ENCODE measurements around the gene ATF4. TPM values are rescaled to one million over a fixed set of nuclear protein-coding genes. Genes with fewer than 3 reads are reported as not detected.

Gene ATF4
- total RNA-seq, 1 experiment from 2014 or later = 372 TPM

DNA sequence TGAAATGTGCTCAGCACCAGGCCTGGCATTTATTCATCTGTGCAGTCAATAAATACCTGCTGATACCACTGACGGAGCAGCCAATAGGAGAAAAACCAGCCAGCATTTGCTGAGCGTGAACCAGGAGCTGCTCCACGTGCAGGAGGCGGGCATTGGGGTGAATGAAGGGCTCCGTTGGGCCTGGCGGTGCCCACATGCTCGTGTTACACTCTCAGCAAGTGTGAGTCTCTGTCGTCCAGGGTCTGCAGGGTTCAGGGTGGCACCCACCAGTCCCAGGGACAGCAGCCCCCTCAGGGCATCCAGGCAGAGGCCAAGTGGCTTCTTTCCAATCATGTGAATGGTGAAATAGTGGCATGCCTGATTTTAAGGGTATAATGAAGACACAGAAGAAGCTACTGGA is 16.3 kb downstream of the ATF4 start:
- Mint-ChIP-seq H3K9me3 (ENCODE audit: low read depth, unreplicated experiment) (no peaks in the 10 kb centered on the region), H3K4me1 (ENCODE audit: low read depth, unreplicated experiment) (peaks cover 6% of the 10 kb centered on the region), H3K27ac (ENCODE audit: unreplicated experiment) (no peak overlapping the region), H3K27me3 (ENCODE audit: unreplicated experiment) (peaks cover 18% of the 10 kb centered on the region), H3K4me3 (ENCODE audit: low read depth, unreplicated experiment) (no peak overlapping the region), H3K36me3 (ENCODE audit: insufficient read depth, unreplicated experiment) (peaks cover 17% of the 10 kb centered on the region)
- no peak for TF ChIP-seq CTCF (IDR thresholded peaks at IDR 0.05; ENCODE audit: unreplicated experiment)
- intact Hi-C loops (cut with micrococcal nuclease; ENCODE audit: unreplicated experiment) = loop anchor here (5.0 kb wide), 1 partner anchor 501 kb away; no protein-coding TSS in a partner anchor
- DNase-seq = no peak
- CTCF ChIA-PET = interaction anchor here (0.6 kb wide), 1 partner anchor 622 kb away, joined by 3 read pairs; no protein-coding TSS in a partner anchor
- no TSS peak for BruUV-seq (replicated peaks)

DNA sequence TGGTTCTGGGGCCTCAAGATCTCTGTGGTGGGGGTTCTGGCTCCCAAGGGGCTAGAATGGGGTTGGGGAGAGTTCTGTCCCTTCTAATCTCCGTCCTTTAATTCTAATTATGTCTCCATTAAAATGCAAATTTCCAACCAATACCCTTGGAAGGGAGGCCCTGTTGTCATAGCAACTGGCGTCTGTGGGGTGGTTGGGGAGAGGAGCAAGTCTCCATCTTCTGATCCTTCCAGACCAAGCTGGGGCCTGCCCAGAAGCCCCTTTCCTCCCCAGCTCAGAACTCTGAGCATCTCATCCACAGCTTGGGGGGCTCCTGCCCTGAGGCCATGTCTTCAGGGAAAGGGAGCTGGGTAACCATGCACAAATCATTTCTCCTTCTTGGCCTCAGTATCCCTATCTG is 17.6 kb downstream of the ATF4 start:
- BruUV-seq (replicated peaks) = no TSS peak
- no peak overlapping the region for H3K4me3 Mint-ChIP-seq (ENCODE audit: low read depth, unreplicated experiment)
- H3K4me1 Mint-ChIP-seq (ENCODE audit: low read depth, unreplicated experiment) = no peaks in the 10 kb centered on the region
- H3K27ac Mint-ChIP-seq (ENCODE audit: unreplicated experiment) = no peak overlapping the region
- peaks cover 5% of the 10 kb centered on the region for H3K36me3 Mint-ChIP-seq (ENCODE audit: insufficient read depth, unreplicated experiment)
- intact Hi-C loops (cut with micrococcal nuclease; ENCODE audit: unreplicated experiment) = loop anchor here (5.0 kb wide), 1 partner anchor 499 kb away; no protein-coding TSS in a partner anchor
- H3K9me3 Mint-ChIP-seq (ENCODE audit: low read depth, unreplicated experiment) = no peaks in the 10 kb centered on the region
- CTCF ChIA-PET = no interaction called here
- no peak for TF ChIP-seq CTCF (IDR thresholded peaks at IDR 0.05; ENCODE audit: unreplicated experiment)
- no peak for DNase-seq
- peaks cover 27% of the 10 kb centered on the region for H3K27me3 Mint-ChIP-seq (ENCODE audit: unreplicated experiment)

DNA sequence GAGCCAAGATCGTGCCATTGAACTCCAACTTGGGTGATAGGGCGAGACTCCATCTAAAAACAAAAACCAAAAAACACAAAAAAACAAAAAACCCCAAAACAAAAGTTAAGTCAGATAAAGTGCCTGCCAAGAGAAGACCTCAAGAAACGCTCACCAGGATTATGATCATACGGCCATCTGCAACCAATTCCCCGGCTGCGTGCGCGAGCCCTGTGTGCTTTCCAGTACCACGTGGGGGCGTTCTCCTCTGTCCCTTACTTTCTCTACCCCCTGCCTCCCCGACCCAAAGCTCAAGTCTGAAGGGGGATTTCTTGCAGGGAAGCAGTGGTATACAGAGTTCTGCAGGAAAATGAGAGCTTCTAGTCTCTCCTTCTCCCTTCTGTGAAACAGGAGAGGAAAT is 22.7 kb downstream of the ATF4 start:
- no TSS peak for BruUV-seq (replicated peaks)
- no peak overlapping the region for H3K27ac Mint-ChIP-seq (ENCODE audit: unreplicated experiment)
- H3K4me1 Mint-ChIP-seq (ENCODE audit: low read depth, unreplicated experiment) = peaks cover 9% of the 10 kb centered on the region
- no peak overlapping the region for H3K4me3 Mint-ChIP-seq (ENCODE audit: low read depth, unreplicated experiment)
- peaks cover 74% of the 10 kb centered on the region for H3K27me3 Mint-ChIP-seq (ENCODE audit: unreplicated experiment)
- H3K36me3 Mint-ChIP-seq (ENCODE audit: insufficient read depth, unreplicated experiment) = no peaks in the 10 kb centered on the region
- intact Hi-C loops (cut with micrococcal nuclease; ENCODE audit: unreplicated experiment) = loop anchor here (10.0 kb wide), 1 partner anchor 392 kb away; no protein-coding TSS in a partner anchor
- no peak for DNase-seq
- CTCF ChIA-PET = interaction anchor here (1.0 kb wide), 2 partner anchors 31 to 482 kb away, joined by 3 read pairs; no protein-coding TSS in a partner anchor
- H3K9me3 Mint-ChIP-seq (ENCODE audit: low read depth, unreplicated experiment) = no peaks in the 10 kb centered on the region
- peak; percentile 35 for TF ChIP-seq CTCF (IDR thresholded peaks at IDR 0.05; ENCODE audit: unreplicated experiment)

GRCh38 chr22:39545386-39546365 is 25.3 kb downstream of the ATF4 start:
- CTCF ChIA-PET = no interaction called here
- Mint-ChIP-seq H3K9me3 (ENCODE audit: low read depth, unreplicated experiment) (no peaks in the 10 kb centered on the region), H3K36me3 (ENCODE audit: insufficient read depth, unreplicated experiment) (no peaks in the 10 kb centered on the region), H3K4me3 (ENCODE audit: low read depth, unreplicated experiment) (no peak overlapping the region), H3K27me3 (ENCODE audit: unreplicated experiment) (peaks cover 75% of the 10 kb centered on the region), H3K4me1 (ENCODE audit: low read depth, unreplicated experiment) (peaks cover 9% of the 10 kb centered on the region), H3K27ac (ENCODE audit: unreplicated experiment) (no peak overlapping the region)
- intact Hi-C loops (cut with micrococcal nuclease; ENCODE audit: unreplicated experiment) = loop anchor here (10.0 kb wide), 1 partner anchor 389 kb away; no protein-coding TSS in a partner anchor
- no TSS peak for BruUV-seq (replicated peaks)
- no peak for TF ChIP-seq CTCF (IDR thresholded peaks at IDR 0.05; ENCODE audit: unreplicated experiment)
- no peak for DNase-seq

Data from Calu3 (cell line).